Ascending aorta (tissue), 2 donors: ENCODE results near the gene CTRL. TPM values are rescaled to one million over a fixed set of nuclear protein-coding genes. Genes with fewer than 3 reads are reported as not detected.

Experiments used
- DNase-seq, 2 donors: peaks; one replicate each; pipeline ENCODE4 v3.0.0-alpha.2; 2019; ENCODE audit warnings: low spot score in 2 of 2
- H3K27ac ChIP-seq, 2 donors: fragments of 200-600 bp; sonication (generic); one replicate each; pipeline ENCODE4 v1.5.1; 2016 to 2017; ENCODE audit warnings: mild to moderate bottlenecking in 1 of 2
- H3K27me3 ChIP-seq: fragments of 200-600 bp; sonication (generic); one replicate; pipeline ENCODE4 v1.5.1; 2017
- H3K36me3 ChIP-seq, 2 donors: fragments of 200-600 bp; sonication (generic); one replicate each; pipeline ENCODE4 v1.5.1; 2016
- H3K4me1 ChIP-seq, 2 donors: fragments of 200-600 bp; sonication (generic); one replicate each; pipeline ENCODE4 v1.5.1; 2016 to 2017; ENCODE audit warnings: mild to moderate bottlenecking in 1 of 2
- H3K4me3 ChIP-seq, 2 donors: fragments of 200-600 bp; sonication (generic); one replicate each; pipeline ENCODE4 v1.5.1; 2016 to 2017; ENCODE audit warnings: mild to moderate bottlenecking in 1 of 2
- H3K9me3 ChIP-seq, 2 donors: fragments of 200-600 bp; sonication (generic); one replicate each; pipeline ENCODE4 v1.5.1; 2016
- CTCF ChIP-seq, 3 experiments: fragments of 200-600 bp in 2 of 3; fragments of 450-650 bp in 1 of 3; sonication (generic) in 2 of 3; IDR thresholded peaks; one replicate each; pipeline ENCODE4 v1.5.1; 2016 to 2019; ENCODE audit warnings: antibody characterized with exemption in 3 of 3, mild to moderate bottlenecking in 1 of 3, moderate library complexity in 1 of 3
- intact Hi-C: fragments of 100-400 bp; cut with DNase I; formaldehyde crosslinking; loops from one replicate; pipeline ENCODE4 v1.15.1; 2023
- total RNA-seq: library from RNA; depleted of rRNA; stranded (reverse); fragments of >200 nt; gene quantifications from one replicate; pipeline ENCODE4 v1.1.0, GENCODE V29; 2016

Gene CTRL
- total RNA-seq, 1 donor from 2014 or later = 0.43 TPM

GRCh38 chr16:67935101-67935401 is 3.4 kb upstream of the CTRL start:
- DNase-seq = no peak
- Histone ChIP-seq H3K9me3 (no peaks in the 10 kb centered on the region), H3K27ac (peak overlapping the region; percentile 33 to 88), H3K4me3 (peak overlapping the region; percentile 65 to 85), H3K36me3 (peaks cover 3 to 17% of the 10 kb centered on the region in 2 donors), H3K27me3 (no peaks in the 10 kb centered on the region), H3K4me1 (peaks cover 7 to 16% of the 10 kb centered on the region in 2 donors)
- intact Hi-C loops = loop anchor here (1.0 to 10.0 kb wide), 4 partner anchors 42 to 408 kb away; partner anchors contain the start of genes PSKH1, RIPOR1 and THAP11
- TF ChIP-seq CTCF (IDR thresholded peaks at IDR 0.05) = no peak

GRCh38 chr16:67934306-67935100 is 2.8 kb upstream of the CTRL start:
- Histone ChIP-seq H3K36me3 (peaks cover 5 to 15% of the 10 kb centered on the region in 2 donors), H3K4me1 (peaks cover 7 to 16% of the 10 kb centered on the region in 2 donors), H3K4me3 (peak overlapping the region; percentile 65 to 85), H3K27ac (no peak overlapping the region), H3K9me3 (no peaks in the 10 kb centered on the region), H3K27me3 (no peaks in the 10 kb centered on the region)
- DNase-seq = no peak
- intact Hi-C loops = loop anchor here (1.0 to 10.0 kb wide), 4 partner anchors 41 to 407 kb away; partner anchors contain the start of genes PSKH1, RIPOR1 and THAP11
- no peak for TF ChIP-seq CTCF (IDR thresholded peaks at IDR 0.05)

- Histone ChIP-seq H3K4me1 (peaks cover 7 to 16% of the 10 kb centered on the region in 2 donors), H3K27me3 (no peaks in the 10 kb centered on the region), H3K4me3 (no peak overlapping the region), H3K27ac (no peak overlapping the region), H3K9me3 (no peaks in the 10 kb centered on the region), H3K36me3 (peaks cover 10 to 19% of the 10 kb centered on the region in 2 donors)
- no peak for TF ChIP-seq CTCF (IDR thresholded peaks at IDR 0.05)
- intact Hi-C loops = loop anchor here (2.0 to 10.0 kb wide), 2 partner anchors 91 to 209 kb away; partner anchors contain the start of gene THAP11
- no peak for DNase-seq
These were observed 2.1 kb upstream of the CTRL start for GRCh38 chr16:67933805-67934204.

- no peak overlapping the region for H3K4me3 ChIP-seq
- intact Hi-C loops = loop anchor here (10.0 kb wide), 1 partner anchor 208 kb away; no protein-coding TSS in a partner anchor
- H3K27me3 ChIP-seq = no peaks in the 10 kb centered on the region
- H3K27ac ChIP-seq = no peak overlapping the region
- peaks cover 20 to 26% of the 10 kb centered on the region in 2 donors for H3K36me3 ChIP-seq
- peaks cover 7 to 15% of the 10 kb centered on the region in 2 donors for H3K4me1 ChIP-seq
- TF ChIP-seq CTCF (IDR thresholded peaks at IDR 0.05) = no peak
- no peak for DNase-seq
- no peaks in the 10 kb centered on the region for H3K9me3 ChIP-seq
These were observed 789 bp upstream of the CTRL start for GRCh38 chr16:67932462-67932840.

- no peaks in the 10 kb centered on the region for H3K27me3 ChIP-seq
- no peaks in the 10 kb centered on the region for H3K9me3 ChIP-seq
- DNase-seq = no peak
- no peak overlapping the region for H3K4me3 ChIP-seq
- intact Hi-C loops = loop anchor here (10.0 kb wide), 1 partner anchor 206 kb away; no protein-coding TSS in a partner anchor
- peaks cover 22 to 30% of the 10 kb centered on the region in 2 donors for H3K36me3 ChIP-seq
- H3K27ac ChIP-seq = no peak overlapping the region
- no peak for TF ChIP-seq CTCF (IDR thresholded peaks at IDR 0.05)
- H3K4me1 ChIP-seq = peaks cover 10 to 19% of the 10 kb centered on the region in 2 donors
These were observed 917 bp downstream of the CTRL start for GRCh38 chr16:67930678-67931211.
